ENCODE data around the gene FARS2.

FARS2 gene

DNA sequence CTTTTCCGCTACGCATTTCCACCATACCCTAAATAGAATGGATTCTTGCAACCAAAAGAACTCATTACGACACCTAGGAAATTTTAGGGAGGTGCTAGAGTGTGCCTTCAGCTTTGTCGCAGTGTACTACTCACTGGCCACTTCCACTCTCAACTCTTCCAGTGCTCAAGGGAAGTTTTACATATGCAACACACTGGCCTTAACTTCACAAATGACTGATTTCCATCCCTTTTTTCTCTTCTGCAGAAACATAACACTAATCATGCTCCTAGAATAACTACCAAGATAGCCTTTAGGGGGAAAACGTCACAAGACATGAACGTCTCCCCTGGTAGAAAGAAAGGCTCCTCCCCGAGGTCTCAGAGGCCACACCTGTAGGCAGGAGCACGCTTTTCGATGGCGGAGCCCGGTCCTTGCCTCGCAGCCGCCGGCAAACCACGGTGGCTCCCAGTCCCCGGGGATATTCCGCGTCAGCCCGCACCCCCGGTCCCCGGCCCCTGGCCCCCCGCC is 1.1 kb upstream of the FARS2 start (continued):
- TF ChIP-seq ZFHX2 (tag by site-specific recombination; conservative IDR thresholded peaks at IDR 0.05) (no peak), SCRT2 (tag by site-specific recombination; IDR thresholded peaks at IDR 0.05) (peak; percentile 83)

DNA sequence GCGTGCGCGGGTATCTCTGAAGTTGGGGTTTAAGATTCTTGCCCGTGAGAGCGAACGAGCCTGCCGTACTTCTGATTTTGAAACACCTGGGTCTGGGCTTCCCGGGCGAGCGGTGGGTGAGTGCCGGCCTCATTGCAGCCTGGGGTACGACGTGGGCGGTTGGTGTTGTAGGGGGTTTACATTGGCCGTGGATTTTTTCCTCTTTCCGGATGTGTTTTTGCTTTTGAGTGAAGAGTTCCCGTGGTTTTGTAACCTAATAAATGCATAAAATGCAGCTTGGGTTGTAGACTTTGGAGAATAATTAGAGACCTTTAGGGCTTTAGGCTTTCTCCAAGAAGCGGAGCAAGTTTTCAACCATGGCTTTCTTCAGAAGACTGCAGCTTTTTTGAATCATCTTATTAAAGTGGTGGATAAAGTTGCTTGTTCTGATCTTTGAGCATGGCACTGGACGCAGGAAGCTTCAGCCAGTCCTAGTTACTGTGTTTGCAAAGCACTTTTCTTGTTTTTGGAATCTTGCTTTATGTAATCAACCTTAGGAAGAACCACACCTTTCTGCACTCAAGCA is 314 bp downstream of the FARS2 start:
- H3K9me3 ChIP-seq (ENCODE audit: control insufficient read depth, insufficient read depth, low read depth, low read length): no peaks in the 10 kb centered on the region
- H3K4me3 ChIP-seq (ENCODE audit: low read depth, low read length): peak overlapping the region; percentile 98
- ChIA-PET POLR2A (interaction anchor here (1.5 to 1.7 kb wide), 2 partner anchors 117 to 1241 kb away, joined by 3 read pairs; a partner anchor contains a TSS), CTCF (interaction anchor here (0.6 to 1.7 kb wide), 5 partner anchors 9 to 137 kb away, joined by 3 to 4 read pairs (median 4); no protein-coding TSS in a partner anchor)
- TF ChIP-seq ZBTB10 (tag by site-specific recombination; IDR thresholded peaks at IDR 0.05): peak; percentile 15; the same call in 1 of the 2 replicates
- TF ChIP-seq ZNF202 (tag by site-specific recombination; IDR thresholded peaks at IDR 0.05; ENCODE audit: borderline replicate concordance): no peak
- TF ChIP-seq ZNF664 (tag by site-specific recombination; IDR thresholded peaks at IDR 0.05): no peak
- TF ChIP-seq ZNF558 (tag by site-specific recombination; IDR thresholded peaks at IDR 0.05): no peak
- no peak for TF ChIP-seq ZNF155 (tag by site-specific recombination; IDR thresholded peaks at IDR 0.05)
- TF ChIP-seq ZBTB17 (tag by site-specific recombination; IDR thresholded peaks at IDR 0.05): peak; percentile 2; the same call in 1 of the 2 replicates
- no peak for TF ChIP-seq ZNF596 (tag by site-specific recombination; IDR thresholded peaks at IDR 0.05)
- TF ChIP-seq HOXC10 (CRISPR knock-in tag; IDR thresholded peaks at IDR 0.05): no peak
- TF ChIP-seq ZNF280D (tag by site-specific recombination; IDR thresholded peaks at IDR 0.05): no peak
- TF ChIP-seq, protein P1, sequence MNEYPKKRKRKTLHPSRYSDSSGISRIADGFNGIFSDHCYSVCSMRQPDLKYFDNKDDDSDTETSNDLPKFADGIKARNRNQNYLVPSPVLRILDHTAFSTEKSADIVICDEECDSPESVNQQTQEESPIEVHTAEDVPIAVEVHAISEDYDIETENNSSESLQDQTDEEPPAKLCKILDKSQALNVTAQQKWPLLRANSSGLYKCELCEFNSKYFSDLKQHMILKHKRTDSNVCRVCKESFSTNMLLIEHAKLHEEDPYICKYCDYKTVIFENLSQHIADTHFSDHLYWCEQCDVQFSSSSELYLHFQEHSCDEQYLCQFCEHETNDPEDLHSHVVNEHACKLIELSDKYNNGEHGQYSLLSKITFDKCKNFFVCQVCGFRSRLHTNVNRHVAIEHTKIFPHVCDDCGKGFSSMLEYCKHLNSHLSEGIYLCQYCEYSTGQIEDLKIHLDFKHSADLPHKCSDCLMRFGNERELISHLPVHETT (tag by site-specific recombination; IDR thresholded peaks at IDR 0.05): peak; percentile 8; the same call in 1 of the 2 replicates
- TF ChIP-seq, protein P2, sequence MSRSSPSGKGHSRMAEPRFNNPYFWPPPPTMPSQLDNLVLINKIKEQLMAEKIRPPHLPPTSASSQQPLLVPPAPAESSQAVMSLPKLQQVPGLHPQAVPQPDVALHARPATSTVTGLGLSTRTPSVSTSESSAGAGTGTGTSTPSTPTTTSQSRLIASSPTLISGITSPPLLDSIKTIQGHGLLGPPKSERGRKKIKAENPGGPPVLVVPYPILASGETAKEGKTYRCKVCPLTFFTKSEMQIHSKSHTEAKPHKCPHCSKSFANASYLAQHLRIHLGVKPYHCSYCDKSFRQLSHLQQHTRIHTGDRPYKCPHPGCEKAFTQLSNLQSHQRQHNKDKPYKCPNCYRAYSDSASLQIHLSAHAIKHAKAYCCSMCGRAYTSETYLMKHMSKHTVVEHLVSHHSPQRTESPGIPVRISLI (tag by site-specific recombination; IDR thresholded peaks at IDR 0.05): peak; percentile 71
- no peak for TF ChIP-seq ZNF677 (tag by site-specific recombination; IDR thresholded peaks at IDR 0.05)
- no peak for TF ChIP-seq ZNF561 (tag by site-specific recombination; IDR thresholded peaks at IDR 0.05; ENCODE audit: borderline replicate concordance)
- 0 out of 2 replicates have a peak, but pooled peaks have one; percentile 30 for TF ChIP-seq ZNF660 (tag by site-specific recombination; IDR thresholded peaks at IDR 0.05)
- TF ChIP-seq ZNF350 (tag by site-specific recombination; IDR thresholded peaks at IDR 0.05): no peak
- no peak for TF ChIP-seq PBX3 (CRISPR knock-in tag; IDR thresholded peaks at IDR 0.05)
- H3K27ac ChIP-seq (ENCODE audit: extremely low read depth, low read depth, low read length): peak overlapping the region; percentile 89
- H3K36me3 ChIP-seq (ENCODE audit: control insufficient read depth in 2 of 2, insufficient read depth in 1 of 2, low read length in 2 of 2): peaks cover 0 to 14% of the 10 kb centered on the region in 2 experiments; a peak in 2 of 3 replicates
- H3K4me1 ChIP-seq (ENCODE audit: control insufficient read depth, insufficient read depth, low read length): peaks cover 11% of the 10 kb centered on the region
